Neural cell (in vitro differentiated cells): ENCODE results near the gene PTPRG. TPM values are rescaled to one million over a fixed set of nuclear protein-coding genes. Genes with fewer than 3 reads are reported as not detected.
A peak's percentile ranks its signal among the peaks of the same experiment; 100 is the strongest.

Experiments used
- H2AFZ ChIP-seq: fragments of 200-600, 300-800 bp; sonication (generic), shearing (Covaris generic); 2 replicates; pipeline ENCODE4 v1.6.0; 2014; ENCODE audit warnings: low read depth, mild to moderate bottlenecking, antibody characterized with exemption, low read length, moderate library complexity
- H3F3A ChIP-seq: fragments of 200-600 bp; shearing (Covaris generic); 2 replicates; pipeline ENCODE4 v1.6.1; 2016; ENCODE audit warnings: mild to moderate bottlenecking, moderate library complexity, mixed read lengths, antibody characterized with exemption, low read length; ENCODE audit not compliant: insufficient read depth, poor library complexity, severe bottlenecking
- H3K27ac ChIP-seq: fragments of 200-600, 300-800 bp; sonication (generic), shearing (Covaris generic); 2 replicates; pipeline ENCODE4 v1.5.1; 2014; ENCODE audit warnings: mild to moderate bottlenecking, low read length, moderate library complexity
- H3K27me3 ChIP-seq: fragments of 300-800, 200-600 bp; sonication (generic), shearing (Covaris generic); 2 replicates; pipeline ENCODE4 v1.6.0; 2014; ENCODE audit warnings: mild to moderate bottlenecking, low read depth, low read length, moderate library complexity; ENCODE audit not compliant: insufficient read depth
- H3K36me3 ChIP-seq: fragments of 300-800, 200-600 bp; sonication (generic), shearing (Covaris generic); 2 replicates; pipeline ENCODE4 v1.5.1; 2014; ENCODE audit warnings: mild to moderate bottlenecking, antibody characterized with exemption, low read length, moderate library complexity; ENCODE audit not compliant: insufficient read depth
- H3K4me2 ChIP-seq: fragments of 300-800, 200-600 bp; sonication (generic), shearing (Covaris generic); 2 replicates; pipeline ENCODE4 v1.6.0; 2014; ENCODE audit warnings: mild to moderate bottlenecking, low read length
- H3K4me3 ChIP-seq: fragments of 300-800, 200-600 bp; sonication (generic), shearing (Covaris generic); 2 replicates; pipeline ENCODE4 v1.5.1; 2014; ENCODE audit warnings: mild to moderate bottlenecking, low read length, moderate library complexity
- H3K79me2 ChIP-seq: fragments of 200-600 bp; shearing (Covaris generic); replicated peaks from 2 replicates; pipeline ENCODE4 v1.6.0; 2014; ENCODE audit warnings: mild to moderate bottlenecking, low read length, moderate library complexity; ENCODE audit not compliant: insufficient read depth
- H3K9ac ChIP-seq: fragments of 300-800, 200-600 bp; sonication (generic), shearing (Covaris generic); 2 replicates; pipeline ENCODE4 v1.6.1; 2016; ENCODE audit warnings: mild to moderate bottlenecking, low read length, mixed read lengths
- H3K9me2 ChIP-seq: fragments of 200-600 bp; shearing (Covaris generic); 2 replicates; pipeline ENCODE4 v1.6.1; 2016; ENCODE audit warnings: mild to moderate bottlenecking, low read length, mixed read lengths; ENCODE audit not compliant: insufficient read depth
- H3K9me3 ChIP-seq: fragments of 200-600, 300-800 bp; sonication (generic), shearing (Covaris generic); 2 replicates; pipeline ENCODE4 v1.6.1; 2016; ENCODE audit warnings: mild to moderate bottlenecking, mixed run types, low read length, moderate library complexity, mixed read lengths
- H4K20me1 ChIP-seq: fragments of 200-600 bp; shearing (Covaris generic); 2 replicates; pipeline ENCODE4 v1.6.1; 2016; ENCODE audit warnings: mild to moderate bottlenecking, mixed run types; ENCODE audit not compliant: insufficient read depth
- CTCF ChIP-seq: fragments of 450-650 bp; IDR thresholded peaks from 2 replicates; pipeline ENCODE4 v1.5.1; 2014; ENCODE audit warnings: antibody characterized with exemption, mild to moderate bottlenecking, moderate library complexity; ENCODE audit not compliant: poor library complexity, severe bottlenecking
- EP300 ChIP-seq: fragments of 450-650 bp; conservative IDR thresholded peaks from 2 replicates; pipeline ENCODE4 v1.6.1; 2014; ENCODE audit warnings: antibody characterized with exemption, mild to moderate bottlenecking, moderate library complexity; ENCODE audit not compliant: poor library complexity, severe bottlenecking
- EZH2 ChIP-seq: fragments of 200-600, 300-800 bp; shearing (Covaris generic), sonication (generic); IDR thresholded peaks from 2 replicates; pipeline ENCODE4 v1.6.1; 2014; ENCODE audit warnings: antibody characterized with exemption, low read length, borderline replicate concordance, mild to moderate bottlenecking; ENCODE audit not compliant: insufficient read depth, poor library complexity, severe bottlenecking
- MXI1 ChIP-seq: fragments of 450-650 bp; conservative IDR thresholded peaks from 2 replicates; pipeline ENCODE4 v1.6.1; 2014; ENCODE audit warnings: antibody characterized with exemption, mild to moderate bottlenecking; ENCODE audit not compliant: poor library complexity, severe bottlenecking
- RAD21 ChIP-seq: fragments of 450-650 bp; conservative IDR thresholded peaks from 2 replicates; pipeline ENCODE4 v1.6.1; 2014; ENCODE audit warnings: antibody characterized with exemption, mild to moderate bottlenecking, moderate library complexity
- SMC3 ChIP-seq: fragments of 450-650 bp; conservative IDR thresholded peaks from 2 replicates; pipeline ENCODE4 v1.6.1; 2014; ENCODE audit warnings: antibody characterized with exemption, mild to moderate bottlenecking, moderate library complexity; ENCODE audit not compliant: poor library complexity
- TAF1 ChIP-seq: IDR thresholded peaks from 2 replicates; pipeline ENCODE4 v1.6.1; 2012; ENCODE audit warnings: low read depth
- polyA plus RNA-seq: library from polyadenylated mRNA; depleted of rRNA; stranded (reverse); fragments of >200 nt; gene quantifications from 2 replicates; pipeline ENCODE4 v1.2.3, GENCODE V29; 2014

Gene PTPRG
- polyA plus RNA-seq, 1 donor from 2014 or later = 33.1 TPM

GRCh38 chr3:61855211-61855610, 293.8 kb downstream of the PTPRG start:
- H3K4me2 ChIP-seq = no peak overlapping the region
- H3K9me3 ChIP-seq = no peaks in the 10 kb centered on the region
- H3K4me3 ChIP-seq = no peak overlapping the region
- H3F3A ChIP-seq = no peaks in the 10 kb centered on the region
- no peaks in the 10 kb centered on the region for H3K9me2 ChIP-seq
- no peak overlapping the region for H3K9ac ChIP-seq
- no peak overlapping the region for H2AFZ ChIP-seq
- TF ChIP-seq CTCF (no peak), TAF1 (no peak), EP300 (no peak), EZH2 (no peak), RAD21 (no peak)
- H3K27me3 ChIP-seq = no peaks in the 10 kb centered on the region
- no peaks in the 10 kb centered on the region for H3K79me2 ChIP-seq
- H4K20me1 ChIP-seq = no peaks in the 10 kb centered on the region
- no peak overlapping the region for H3K27ac ChIP-seq
- H3K36me3 ChIP-seq = no peaks in the 10 kb centered on the region

- Histone ChIP-seq H3K9ac (no peak overlapping the region), H3K27me3 (no peaks in the 10 kb centered on the region), H3K9me2 (no peaks in the 10 kb centered on the region), H3K36me3 (no peaks in the 10 kb centered on the region), H2AFZ (no peak overlapping the region), H3F3A (no peaks in the 10 kb centered on the region), H3K79me2 (no peaks in the 10 kb centered on the region), H3K4me2 (no peak overlapping the region), H3K9me3 (no peaks in the 10 kb centered on the region), H3K27ac (no peak overlapping the region), H3K4me3 (no peak overlapping the region), H4K20me1 (no peaks in the 10 kb centered on the region)
- no peak for TF ChIP-seq RAD21
These were observed 295.9 kb downstream of the PTPRG start for GRCh38 chr3:61857297-61857696.

DNA sequence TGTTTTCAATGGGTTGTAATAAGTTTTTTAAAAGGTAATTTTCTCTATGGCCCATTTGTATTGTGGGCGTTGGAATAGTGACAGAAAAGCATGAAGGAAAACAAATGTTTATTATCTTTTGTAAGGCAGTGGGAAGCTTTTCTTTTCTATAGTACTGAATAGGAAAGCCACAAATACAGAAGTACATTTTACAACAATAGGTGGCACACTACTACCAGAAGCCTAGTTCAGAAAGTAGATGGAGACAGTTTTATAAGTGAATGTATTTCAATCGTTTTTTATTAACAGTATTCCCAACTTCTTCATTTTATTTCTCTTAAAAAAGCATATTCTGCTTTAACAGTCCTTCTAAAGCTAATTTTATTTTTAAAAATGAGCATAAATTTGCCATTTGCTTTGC, 296.7 kb downstream of the PTPRG start:
- Histone ChIP-seq H4K20me1 (no peaks in the 10 kb centered on the region), H3K9me2 (no peaks in the 10 kb centered on the region), H3K9ac (no peak overlapping the region), H3K27ac (no peak overlapping the region), H3K9me3 (no peaks in the 10 kb centered on the region), H3K4me3 (no peak overlapping the region), H3K4me2 (no peak overlapping the region), H3K36me3 (no peaks in the 10 kb centered on the region), H2AFZ (no peak overlapping the region), H3F3A (no peaks in the 10 kb centered on the region), H3K79me2 (no peaks in the 10 kb centered on the region), H3K27me3 (no peaks in the 10 kb centered on the region)
- TF ChIP-seq MXI1 (no peak), SMC3 (peak; percentile 80), RAD21 (peak; percentile 83), CTCF (peak; percentile 76)
